HCT116 (cell line): ENCODE data around the gene RGPD6. TPM values are rescaled to one million over a fixed set of nuclear protein-coding genes. Genes with fewer than 3 reads are reported as not detected.
"Not testable (repeated sequence)": the region's sequence is repeated elsewhere in the genome, so short reads cannot be mapped to it uniquely, and the experiment has no call there.

Experiments used
- ATAC-seq: fragments of 200-7000 bp; cut with Tn5 transposase; 2 replicates; pipeline ENCODE4 v1.9.1; 2020; ENCODE audit warnings: mild to moderate bottlenecking, moderate library complexity
- Bru-seq: library from RNA; stranded (reverse); fragments of 400-500 nt; gene quantifications from one replicate; lab custom pipeline; 2021; lab: Mats Ljungman, UMichigan
- BruChase-seq, 2 experiments: library from RNA; stranded (reverse); fragments of 400-500 nt; gene quantifications; one replicate each; lab custom pipeline; 2021; lab: Mats Ljungman, UMichigan
- BruUV-seq: library from RNA; stranded (reverse); fragments of 400-500 nt; replicated peaks from 2 replicates; lab custom pipeline; 2021; lab: Mats Ljungman, UMichigan
- CTCF ChIA-PET: fragments of 300-600 bp; sonication (Branson Sonifier 250); formaldehyde crosslinking; loops from one replicate; lab custom pipeline; 2021; ENCODE audit warnings: antibody characterized with exemption; lab: Charles Lee
- POLR2A ChIA-PET: fragments of 300-600, 350-600 bp; sonication (Branson Sonifier 250); formaldehyde crosslinking; loops from one replicate; lab custom pipeline; 2021; ENCODE audit warnings: antibody characterized with exemption; lab: Charles Lee
- RAD21 ChIA-PET, 2 experiments: fragments of 300-600 bp; sonication (Branson Sonifier 250); formaldehyde crosslinking; loops; one replicate each; lab custom pipeline; 2023; ENCODE audit warnings: low total read pairs in 2 of 2; ENCODE audit not compliant: uncharacterized antibody in 2 of 2, unreplicated experiment in 2 of 2, low non-redundant PET in 1 of 2; lab: Charles Lee
- DNase-seq: peaks from one replicate; pipeline ENCODE4 v3.0.0-alpha.2; 2010; ENCODE audit warnings: low read depth, low spot score
- H2AFZ ChIP-seq: fragments of 200-600 bp; shearing (Covaris generic), sonication (generic); 2 replicates; pipeline ENCODE4 v1.6.1; 2017; ENCODE audit warnings: low read depth, mixed run types, mixed read lengths, antibody characterized with exemption, low read length; ENCODE audit not compliant: poor library complexity, severe bottlenecking
- H3K27ac ChIP-seq: 2 replicates; pipeline ENCODE4 v1.5.1; 2012; ENCODE audit warnings: low read depth, low read length
- H3K27me3 ChIP-seq: fragments of 200-600 bp; sonication (generic); 2 replicates; pipeline ENCODE4 v1.6.1; 2016; ENCODE audit warnings: mixed run types, low read length, mixed read lengths; ENCODE audit not compliant: insufficient read depth
- H3K36me3 ChIP-seq, 2 experiments: fragments of 200-500 bp in 1 of 2; fragments of 200-600 bp in 1 of 2; sonication (Bioruptor generic) in 1 of 2; sonication (generic) in 1 of 2; 2 replicates each; pipeline versions ENCODE4 v1.5.1 to v1.6.1; 2014 to 2016; ENCODE audit warnings: low read length in 2 of 2, inconsistent platforms in 1 of 2, mixed read lengths in 1 of 2, mixed run types in 1 of 2; ENCODE audit not compliant: insufficient read depth in 2 of 2, control insufficient read depth in 1 of 2
- H3K4me1 ChIP-seq, 2 experiments: fragments of 200-600 bp in 1 of 2; sonication (generic) in 1 of 2; 2 replicates each; pipeline versions ENCODE4 v1.5.1 to v1.6.1; 2012 to 2017; ENCODE audit warnings: low read length in 2 of 2, inconsistent platforms in 1 of 2, mild to moderate bottlenecking in 1 of 2, mixed read lengths in 1 of 2, mixed run types in 1 of 2, moderate library complexity in 1 of 2; ENCODE audit not compliant: insufficient read depth in 2 of 2, control insufficient read depth in 1 of 2
- H3K4me2 ChIP-seq: fragments of 200-600 bp; sonication (generic); 2 replicates; pipeline ENCODE4 v1.6.1; 2017; ENCODE audit warnings: mixed run types, low read length, mixed read lengths
- H3K4me3 ChIP-seq, 2 experiments: fragments of 200-600 bp in 1 of 2; sonication (generic) in 1 of 2; replicated peaks in 1 of 2; 2 replicates each; pipeline ENCODE4 v1.5.1; 2011 to 2016; ENCODE audit warnings: low read length in 2 of 2, control low read depth in 1 of 2, low read depth in 1 of 2, mild to moderate bottlenecking in 1 of 2, mixed read lengths in 1 of 2, mixed run types in 1 of 2
- H3K79me2 ChIP-seq: fragments of 200-600 bp; sonication (generic); 2 replicates; pipeline ENCODE4 v1.6.1; 2017; ENCODE audit warnings: mild to moderate bottlenecking, mixed run types, low read length, moderate library complexity, mixed read lengths; ENCODE audit not compliant: insufficient read depth
- H3K9ac ChIP-seq: fragments of 200-600 bp; sonication (generic); 2 replicates; pipeline ENCODE4 v1.6.1; 2016; ENCODE audit warnings: low read length, mixed read lengths
- H3K9me2 ChIP-seq: fragments of 200-600 bp; sonication (generic), shearing (Covaris generic); 2 replicates; pipeline ENCODE4 v1.6.1; 2017; ENCODE audit warnings: mixed run types, mild to moderate bottlenecking, moderate library complexity; ENCODE audit not compliant: insufficient read depth
- H3K9me3 ChIP-seq, 2 experiments: fragments of 200-500 bp in 1 of 2; fragments of 200-600 bp in 1 of 2; sonication (Bioruptor generic) in 1 of 2; sonication (generic) in 1 of 2; 2 replicates each; pipeline ENCODE4 v1.6.1; 2014 to 2017; ENCODE audit warnings: low read length in 2 of 2, mixed read lengths in 2 of 2, inconsistent platforms in 1 of 2, low read depth in 1 of 2, mild to moderate bottlenecking in 1 of 2, mixed run types in 1 of 2, moderate library complexity in 1 of 2; ENCODE audit not compliant: control insufficient read depth in 1 of 2, insufficient read depth in 1 of 2
- H4K20me1 ChIP-seq: fragments of 200-600 bp; sonication (generic), shearing (Covaris generic); 2 replicates; pipeline ENCODE4 v1.6.1; 2017; ENCODE audit warnings: mixed run types, mild to moderate bottlenecking, moderate library complexity; ENCODE audit not compliant: insufficient read depth
- intact Hi-C: fragments of 100-400 bp; cut with micrococcal nuclease; formaldehyde crosslinking; loops from 2 replicates; pipeline ENCODE4 v1.10.0; 2022
- long read RNA-seq: library from polyadenylated mRNA; unstranded; transcript quantifications from one replicate; pipeline ENCODE4 v2.0.0, GENCODE V29; 2021; ENCODE audit not compliant: unreplicated experiment
- polyA plus RNA-seq: library from polyadenylated mRNA; unstranded; fragments of >200 nt; gene quantifications from 2 replicates; pipeline ENCODE4 v1.2.1, GENCODE V29; 2012; ENCODE audit warnings: missing spikeins
- total RNA-seq: library from RNA; stranded (reverse); gene quantifications from one replicate; pipeline ENCODE4 v1.2.1, GENCODE V29; 2021; ENCODE audit not compliant: unreplicated experiment

Gene RGPD6
- 17.7 TPM for total RNA-seq
- polyA plus RNA-seq, result 2.9 and 3.2 TPM in 2 replicates
- percentile 9 among the genes with signal in this experiment for Bru-seq, nascent RNA
- percentile 3 among the genes with signal in this experiment for BruChase-seq, experiment 1, labeled RNA remaining after a 6-hour chase
- BruChase-seq, experiment 2, labeled RNA remaining after a 2-hour chase, result percentile 3 among the genes with signal in this experiment
- long read RNA-seq, full-length matches to known transcripts, result 7 of 16 reads
- long read RNA-seq, partial matches to known transcripts, result 6 of 16 reads
- long read RNA-seq, other reads (novel, unspliced or antisense), result 3 of 16 reads

DNA sequence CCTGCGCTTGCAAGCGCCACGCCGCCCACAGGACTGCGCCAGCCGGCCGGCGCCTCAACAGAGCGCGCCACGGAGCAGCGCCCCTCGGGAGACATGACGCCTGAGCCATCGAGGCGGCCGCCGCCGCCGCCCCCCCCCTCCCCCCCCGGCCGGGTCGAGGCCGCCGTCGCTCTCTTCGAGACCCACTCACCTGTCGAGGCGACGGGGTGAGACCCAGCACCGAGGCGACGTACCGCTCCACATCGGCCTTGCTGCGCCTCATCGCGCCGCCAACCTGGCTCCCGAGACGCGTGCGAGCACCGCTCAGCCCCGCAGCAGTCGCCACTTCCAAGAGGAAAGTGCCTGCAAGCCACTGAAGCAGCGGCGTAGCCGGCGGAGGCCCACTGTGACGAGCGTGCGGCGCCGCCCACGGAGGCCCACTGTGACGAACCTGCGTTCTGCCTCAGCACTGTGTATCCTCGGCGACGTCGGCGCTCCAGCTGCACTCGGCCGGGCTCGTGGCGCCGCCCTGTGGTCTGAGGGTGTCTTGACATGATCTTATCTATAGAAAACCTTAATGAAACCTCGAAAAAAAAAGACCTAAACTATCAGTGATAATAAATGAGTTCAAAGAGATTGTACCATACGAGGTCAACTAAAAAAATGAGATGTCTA, at the start of gene RGPD6:
TSS of gene RGPD6 (minus strand) at position 460 of the 654 bp plus-strand sequence. CDS start at position 262, 198 bp downstream.
- H3K4me1 ChIP-seq, H3K4me3 ChIP-seq, H3K4me2 ChIP-seq, H3K36me3 ChIP-seq, H4K20me1 ChIP-seq, H3K27me3 ChIP-seq, H2AFZ ChIP-seq, H3K9ac ChIP-seq, CTCF ChIA-PET, intact Hi-C loops, BruUV-seq, H3K9me3 ChIP-seq, POLR2A ChIA-PET, H3K79me2 ChIP-seq, RAD21 ChIA-PET, H3K9me2 ChIP-seq, H3K27ac ChIP-seq, DNase-seq: not testable (repeated sequence)
- ATAC-seq, result peak; percentile 97

GRCh38 chr2:110619326-110619939, 42.4 kb upstream of the RGPD6 start:
- RAD21 ChIA-PET, CTCF ChIA-PET, POLR2A ChIA-PET, ATAC-seq, BruUV-seq, H3K4me1 ChIP-seq, H3K9me3 ChIP-seq, H3K4me2 ChIP-seq, DNase-seq, intact Hi-C loops, H3K36me3 ChIP-seq, H3K9me2 ChIP-seq, H3K4me3 ChIP-seq, H3K9ac ChIP-seq, H3K79me2 ChIP-seq, H2AFZ ChIP-seq, H3K27ac ChIP-seq, H4K20me1 ChIP-seq, H3K27me3 ChIP-seq: not testable (repeated sequence)

- POLR2A ChIA-PET, ATAC-seq, DNase-seq, H3K27me3 ChIP-seq, H3K9me3 ChIP-seq, intact Hi-C loops, BruUV-seq, H4K20me1 ChIP-seq, H3K9me2 ChIP-seq, H3K9ac ChIP-seq, H2AFZ ChIP-seq, H3K36me3 ChIP-seq, H3K79me2 ChIP-seq, H3K4me1 ChIP-seq, H3K27ac ChIP-seq, H3K4me3 ChIP-seq, CTCF ChIA-PET, RAD21 ChIA-PET, H3K4me2 ChIP-seq: not testable (repeated sequence)
Observed at GRCh38 chr2:110613927-110614326, 36.9 kb upstream of the RGPD6 start.

GRCh38 chr2:110610613-110611250, 33.7 kb upstream of the RGPD6 start:
- H3K27ac ChIP-seq, H3K79me2 ChIP-seq, RAD21 ChIA-PET, H3K4me3 ChIP-seq, H2AFZ ChIP-seq, H3K36me3 ChIP-seq, DNase-seq, POLR2A ChIA-PET, CTCF ChIA-PET, H4K20me1 ChIP-seq, H3K9me2 ChIP-seq, H3K9me3 ChIP-seq, H3K27me3 ChIP-seq, H3K4me1 ChIP-seq, intact Hi-C loops, BruUV-seq, H3K9ac ChIP-seq, H3K4me2 ChIP-seq: not testable (repeated sequence)
- ATAC-seq, result peak; percentile 79
